ENCODE measurements around the gene POLD2. TPM values are rescaled to one million over a fixed set of nuclear protein-coding genes. Genes with fewer than 3 reads are reported as not detected.

The POLD2 gene
- total RNA-seq, 2 experiments from 2014 or later = 45.2 to 48.3 TPM

- H3K36me3 ChIP-seq (ENCODE audit: insufficient read depth, low read length) = peaks cover 22% of the 10 kb centered on the region
- H3K4me1 ChIP-seq (ENCODE audit: insufficient read depth, low read length) = peaks cover 26% of the 10 kb centered on the region
- ATAC-seq (ENCODE audit: poor library complexity) = no peak
- POLR2A ChIA-PET = no interaction called here
- intact Hi-C loops (cut with DNase I, micrococcal nuclease) = loop anchor here in 1 of 2 experiments (5.0 to 10.0 kb wide), 4 partner anchors 77 to 360 kb away; partner anchors contain the start of gene YKT6
- no peak overlapping the region for H3K4me3 ChIP-seq (ENCODE audit: low read length)
- peak overlapping the region; percentile 29 for H3K27ac Mint-ChIP-seq
- peaks cover 19% of the 10 kb centered on the region for H3K36me3 Mint-ChIP-seq (ENCODE audit: low read depth)
- DNase-seq = no peak
- CTCF ChIA-PET = interaction anchor here (1.6 kb wide), 1 partner anchor 13 kb away, joined by 4 read pairs; no protein-coding TSS in a partner anchor
- peak overlapping the region; percentile 79 for H3K4me3 Mint-ChIP-seq
- no peak for TF ChIP-seq CTCF (IDR thresholded peaks at IDR 0.05)
- no peak overlapping the region for H3K27ac ChIP-seq (ENCODE audit: low read depth in 1 of 2, low read length in 2 of 2)
- no peaks in the 10 kb centered on the region for H3K27me3 ChIP-seq (ENCODE audit: control insufficient read depth in 1 of 2, insufficient read depth in 2 of 2, low read length in 2 of 2)
- H3K4me1 Mint-ChIP-seq (ENCODE audit: low read depth) = peaks cover 17% of the 10 kb centered on the region
- no peaks in the 10 kb centered on the region for H3K9me3 Mint-ChIP-seq
- no peaks in the 10 kb centered on the region for H3K27me3 Mint-ChIP-seq
- H3K9me3 ChIP-seq (ENCODE audit: control insufficient read depth in 1 of 2, insufficient read depth in 1 of 2, low read length in 2 of 2) = no peaks in the 10 kb centered on the region
These were observed 1.5 kb upstream of the POLD2 start for GRCh38 chr7:44124822-44125202.

GRCh38 chr7:44122529-44122928 lies 819 bp downstream of the POLD2 start:
- H3K27me3 Mint-ChIP-seq = no peaks in the 10 kb centered on the region
- no peak overlapping the region for H3K27ac ChIP-seq (ENCODE audit: low read depth in 1 of 2, low read length in 2 of 2)
- H3K9me3 Mint-ChIP-seq = no peaks in the 10 kb centered on the region
- intact Hi-C loops (cut with DNase I, micrococcal nuclease) = loop anchor here (2.0 to 10.0 kb wide), 5 partner anchors 75 to 362 kb away; partner anchors contain the start of gene YKT6 (in 2 of the 2)
- TF ChIP-seq CTCF (IDR thresholded peaks at IDR 0.05) = no peak
- H3K27ac Mint-ChIP-seq = peak overlapping the region; percentile 65
- no peaks in the 10 kb centered on the region for H3K27me3 ChIP-seq (ENCODE audit: control insufficient read depth in 1 of 2, insufficient read depth in 2 of 2, low read length in 2 of 2)
- H3K4me3 ChIP-seq (ENCODE audit: low read length) = peak overlapping the region; percentile 82
- ChIA-PET CTCF (interaction anchor here (1.5 kb wide), 2 partner anchors 102 to 367 kb away, joined by 3 to 4 read pairs; no protein-coding TSS in a partner anchor), POLR2A (interaction anchor here (0.6 to 2.5 kb wide), 9 partner anchors 9 to 905 kb away, joined by 3 to 15 read pairs (median 4); partner anchors contain the start of genes AEBP1, NUDCD3 and YKT6)
- no peaks in the 10 kb centered on the region for H3K9me3 ChIP-seq (ENCODE audit: control insufficient read depth in 1 of 2, insufficient read depth in 1 of 2, low read length in 2 of 2)
- H3K36me3 ChIP-seq (ENCODE audit: insufficient read depth, low read length) = peaks cover 37% of the 10 kb centered on the region
- peaks cover 27% of the 10 kb centered on the region for H3K4me1 ChIP-seq (ENCODE audit: insufficient read depth, low read length)
- ATAC-seq (ENCODE audit: poor library complexity) (no peak), DNase-seq (no peak)
- H3K4me1 Mint-ChIP-seq (ENCODE audit: low read depth) = peaks cover 17% of the 10 kb centered on the region
- peaks cover 38% of the 10 kb centered on the region for H3K36me3 Mint-ChIP-seq (ENCODE audit: low read depth)
- H3K4me3 Mint-ChIP-seq = peak overlapping the region; percentile 92

- ATAC-seq (ENCODE audit: poor library complexity) (no peak), DNase-seq (no peak)
- Histone ChIP-seq H3K27me3 (ENCODE audit: control insufficient read depth in 1 of 2, insufficient read depth in 2 of 2, low read length in 2 of 2) (no peaks in the 10 kb centered on the region), H3K4me1 (ENCODE audit: insufficient read depth, low read length) (peaks cover 27% of the 10 kb centered on the region), H3K4me3 (ENCODE audit: low read length) (no peak overlapping the region), H3K9me3 (ENCODE audit: control insufficient read depth in 1 of 2, insufficient read depth in 1 of 2, low read length in 2 of 2) (no peaks in the 10 kb centered on the region), H3K27ac (ENCODE audit: low read depth in 1 of 2, low read length in 2 of 2) (no peak overlapping the region), H3K36me3 (ENCODE audit: insufficient read depth, low read length) (peaks cover 42% of the 10 kb centered on the region)
- TF ChIP-seq CTCF (IDR thresholded peaks at IDR 0.05) = no peak
- Mint-ChIP-seq H3K27ac (peak overlapping the region; percentile 65), H3K4me1 (ENCODE audit: low read depth) (peaks cover 17% of the 10 kb centered on the region), H3K4me3 (no peak overlapping the region), H3K9me3 (no peaks in the 10 kb centered on the region), H3K36me3 (ENCODE audit: low read depth) (peaks cover 44% of the 10 kb centered on the region), H3K27me3 (no peaks in the 10 kb centered on the region)
- intact Hi-C loops (cut with DNase I, micrococcal nuclease) = loop anchor here (1.0 to 10.0 kb wide), 6 partner anchors 38 to 363 kb away; partner anchors contain the start of gene YKT6 (in 2 of the 2)
- POLR2A ChIA-PET = interaction anchor here (1.0 to 2.5 kb wide), 2 partner anchors 368 to 905 kb away, joined by 4 to 15 read pairs; partner anchors contain the start of gene NUDCD3
- CTCF ChIA-PET = interaction anchor here (1.5 kb wide), 1 partner anchor 101 kb away, joined by 4 read pairs; no protein-coding TSS in a partner anchor
These were observed 1.5 kb downstream of the POLD2 start for GRCh38 chr7:44121761-44122420.

Measured in CD4-positive, alpha-beta T cell (primary cell).